Mammary epithelial cell (primary cell): Measurements from ENCODE around the gene UBR4.

Experiments used
- EZH2 ChIP-seq: IDR thresholded peaks from 2 replicates; pipeline ENCODE4 v1.6.1; 2012; ENCODE audit warnings: low read length, inconsistent platforms, borderline replicate concordance
- TF ChIP-seq, protein P1 (sequence below), 2 donors: IDR thresholded peaks in 1 of 2; conservative IDR thresholded peaks in 1 of 2; 2 replicates each; pipeline ENCODE4 v1.5.1; 2011 to 2012; ENCODE audit warnings: inconsistent platforms in 2 of 2, low read length in 2 of 2, mild to moderate bottlenecking in 2 of 2, control low read depth in 1 of 2, low read depth in 1 of 2; ENCODE audit not compliant: insufficient read depth in 1 of 2; ENCODE audit errors: extremely low read depth in 1 of 2

DNA sequence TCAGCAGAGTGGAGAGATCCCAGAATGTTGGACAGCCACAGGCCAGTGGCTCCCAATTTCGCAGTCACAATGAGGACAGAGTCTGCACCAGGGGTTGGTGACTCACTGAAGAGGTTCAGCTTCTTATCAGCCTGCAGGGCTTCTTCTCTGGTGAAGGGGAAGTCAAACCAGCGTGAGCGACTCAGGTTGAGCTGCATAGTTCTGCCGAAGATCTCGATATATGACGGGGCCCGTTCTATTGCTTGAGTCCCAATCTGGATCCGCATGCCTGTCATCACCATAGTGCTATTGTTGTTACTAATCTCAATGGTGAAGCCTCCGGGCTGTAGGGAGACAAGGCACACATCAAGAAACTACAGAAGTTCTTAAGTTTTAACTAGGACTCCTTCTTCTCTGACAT is 58.5 kb downstream of the UBR4 start:
- TF ChIP-seq, protein P1, sequence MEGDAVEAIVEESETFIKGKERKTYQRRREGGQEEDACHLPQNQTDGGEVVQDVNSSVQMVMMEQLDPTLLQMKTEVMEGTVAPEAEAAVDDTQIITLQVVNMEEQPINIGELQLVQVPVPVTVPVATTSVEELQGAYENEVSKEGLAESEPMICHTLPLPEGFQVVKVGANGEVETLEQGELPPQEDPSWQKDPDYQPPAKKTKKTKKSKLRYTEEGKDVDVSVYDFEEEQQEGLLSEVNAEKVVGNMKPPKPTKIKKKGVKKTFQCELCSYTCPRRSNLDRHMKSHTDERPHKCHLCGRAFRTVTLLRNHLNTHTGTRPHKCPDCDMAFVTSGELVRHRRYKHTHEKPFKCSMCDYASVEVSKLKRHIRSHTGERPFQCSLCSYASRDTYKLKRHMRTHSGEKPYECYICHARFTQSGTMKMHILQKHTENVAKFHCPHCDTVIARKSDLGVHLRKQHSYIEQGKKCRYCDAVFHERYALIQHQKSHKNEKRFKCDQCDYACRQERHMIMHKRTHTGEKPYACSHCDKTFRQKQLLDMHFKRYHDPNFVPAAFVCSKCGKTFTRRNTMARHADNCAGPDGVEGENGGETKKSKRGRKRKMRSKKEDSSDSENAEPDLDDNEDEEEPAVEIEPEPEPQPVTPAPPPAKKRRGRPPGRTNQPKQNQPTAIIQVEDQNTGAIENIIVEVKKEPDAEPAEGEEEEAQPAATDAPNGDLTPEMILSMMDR (conservative IDR thresholded peaks at IDR 0.05 in 1 of 2, IDR thresholded peaks at IDR 0.05 in 1 of 2; ENCODE audit: extremely low read depth in 1 of 2, insufficient read depth in 1 of 2, low read depth in 1 of 2, low read length in 2 of 2), result no peak
- TF ChIP-seq EZH2, result no peak
